Measurements from ENCODE around the gene FBXO39. TPM values are rescaled to one million over a fixed set of nuclear protein-coding genes. Genes with fewer than 3 reads are reported as not detected.

The FBXO39 gene
- total RNA-seq, 1 donor from 2014 or later, result not detected

Other genes with a start within 250 kb of the FBXO39 start
- gene PITPNM3, start 219.7 kb upstream of the FBXO39 start, total RNA-seq, result 0.59 TPM
- gene KIAA0753, start 135.5 kb upstream of the FBXO39 start, total RNA-seq, result 4.5 TPM
- gene TXNDC17, start 135.2 kb upstream of the FBXO39 start, total RNA-seq, result 47.2 TPM
- gene MED31, start 124.6 kb upstream of the FBXO39 start, total RNA-seq, result 14.3 TPM
- 0.47 TPM for gene C17orf100, start 124.5 kb upstream of the FBXO39 start, total RNA-seq
- not detected for gene SLC13A5, start 62.8 kb upstream of the FBXO39 start, total RNA-seq
- gene XAF1, start 20.2 kb upstream of the FBXO39 start, total RNA-seq, result 18.7 TPM
- not detected for gene TEKT1, start 55.5 kb downstream of the FBXO39 start, total RNA-seq
- gene ALOX12, start 219.8 kb downstream of the FBXO39 start, total RNA-seq, result not detected
- 174 TPM for gene RNASEK, start 236.4 kb downstream of the FBXO39 start, total RNA-seq
- 13.1 TPM for gene BCL6B, start 246.8 kb downstream of the FBXO39 start, total RNA-seq

Measured in left ventricle myocardium superior (tissue), 1 donor.